GM18511 (cell line): ENCODE measurements around the gene CA11.
A peak's percentile ranks its signal among the peaks of the same experiment; 100 is the strongest.
"Not testable (repeated sequence)": the region's sequence is repeated elsewhere in the genome, so short reads cannot be mapped to it uniquely, and the experiment has no call there.

Experiments
- ATAC-seq: cut with Tn5 transposase; IDR thresholded peaks from one replicate; pipeline ENCODE4 v1.9.1; 2021; ENCODE audit warnings: mild to moderate bottlenecking, moderate library complexity; ENCODE audit not compliant: unreplicated experiment

The CA11 gene

DNA sequence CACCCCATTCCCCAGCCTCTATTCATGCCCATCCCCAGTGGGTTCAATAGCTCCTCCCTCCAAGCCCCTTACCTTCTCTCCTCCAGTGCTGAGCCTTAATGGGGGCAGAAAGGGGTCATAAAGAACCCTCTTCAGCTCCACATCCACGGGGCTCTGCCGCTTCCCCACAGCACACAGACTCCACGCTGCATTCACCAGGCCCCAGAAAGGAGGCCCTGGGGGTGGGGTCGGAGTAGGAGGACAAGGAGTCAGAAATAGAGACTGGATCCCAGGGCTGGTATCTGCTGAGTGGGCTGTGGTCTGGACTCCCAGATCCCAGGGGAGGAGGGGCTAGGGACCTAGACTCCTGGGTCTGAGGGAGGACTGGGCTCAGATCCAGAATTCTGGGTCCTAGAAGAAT lies 1.6 kb downstream of the CA11 start:
- no peak for ATAC-seq

DNA sequence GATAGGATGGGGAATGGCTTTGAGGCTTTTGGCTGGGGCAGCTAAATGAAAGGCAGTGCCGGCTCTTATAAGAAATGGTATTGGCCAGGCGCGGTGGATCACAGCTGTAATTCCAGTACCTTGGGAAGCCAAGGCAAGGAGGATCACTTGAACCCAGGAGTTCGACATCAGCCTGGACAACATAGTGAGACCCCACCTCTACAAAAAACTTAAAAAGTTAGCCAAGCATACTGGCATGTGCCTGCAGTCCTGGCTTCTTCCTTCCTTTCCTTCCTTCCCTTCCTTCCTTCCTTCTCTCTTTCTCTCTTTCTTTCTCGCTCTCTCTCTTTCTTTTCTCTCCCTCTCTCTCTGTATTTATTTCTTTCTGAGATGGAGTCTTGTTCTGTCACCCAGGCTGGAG lies 3.1 kb downstream of the CA11 start:
- ATAC-seq: no peak

DNA sequence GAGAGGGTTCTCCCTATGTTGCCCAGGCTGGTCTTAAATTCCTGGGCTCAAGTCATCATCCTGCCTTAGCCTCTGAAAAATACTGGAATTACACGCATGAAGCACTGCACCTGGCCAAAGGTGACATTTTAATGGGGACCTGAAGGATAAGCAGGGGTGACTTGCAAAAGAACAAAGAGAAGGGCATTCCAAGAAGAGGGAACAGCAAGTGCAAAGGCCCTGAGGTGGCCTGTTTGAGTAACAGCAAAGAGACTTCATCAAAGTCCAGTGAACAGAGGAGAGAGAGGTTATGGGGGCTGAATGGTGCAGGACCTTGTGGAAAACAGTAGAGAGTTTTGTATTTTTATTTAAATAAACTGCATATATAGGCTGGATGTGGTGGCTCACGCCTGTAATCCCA lies 4.1 kb downstream of the CA11 start:
- no peak for ATAC-seq

DNA sequence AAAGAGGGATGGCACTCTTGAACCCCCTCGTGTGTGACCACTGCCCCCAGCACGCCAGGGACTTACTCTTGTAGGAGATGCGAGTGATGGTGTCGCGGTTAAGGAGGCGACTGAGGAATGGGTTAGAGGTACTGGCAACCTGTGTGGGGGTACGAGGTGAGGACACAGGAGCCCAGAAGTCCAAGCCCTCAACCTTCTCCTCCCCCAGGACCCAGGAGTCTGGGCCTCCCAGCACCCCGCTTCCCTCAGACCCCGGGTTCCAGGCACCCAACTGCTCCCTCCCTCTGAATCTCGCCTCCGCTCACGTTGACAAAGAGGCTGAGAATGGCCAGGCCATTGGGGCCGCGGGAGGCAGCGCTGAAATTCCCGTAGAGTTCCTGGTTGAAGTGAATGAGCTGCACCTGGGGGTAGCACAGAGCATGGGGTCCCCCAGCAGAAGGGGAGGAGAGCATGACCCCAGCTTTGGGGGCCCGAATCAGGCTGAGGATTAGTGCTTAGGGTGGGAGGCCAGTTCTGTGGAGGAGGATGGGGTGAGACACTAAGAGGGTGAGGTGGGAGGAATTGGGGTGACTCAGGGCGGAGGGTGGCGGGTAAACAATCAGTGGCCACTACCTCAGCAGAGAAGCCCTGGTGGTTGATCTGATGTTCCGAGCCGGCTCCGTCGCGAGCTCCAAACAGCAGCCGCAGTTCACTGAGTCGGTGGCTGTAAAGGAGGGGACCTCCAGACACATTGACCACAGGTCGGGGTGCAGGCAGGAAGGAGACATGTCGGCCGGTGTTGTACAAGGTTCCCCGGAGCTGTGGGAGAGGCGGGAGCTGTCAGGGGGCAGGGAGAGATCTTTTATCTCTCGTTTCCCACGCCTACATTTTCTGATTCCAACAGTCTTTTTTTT lies 6.3 kb downstream of the CA11 start:
- no peak for ATAC-seq

DNA sequence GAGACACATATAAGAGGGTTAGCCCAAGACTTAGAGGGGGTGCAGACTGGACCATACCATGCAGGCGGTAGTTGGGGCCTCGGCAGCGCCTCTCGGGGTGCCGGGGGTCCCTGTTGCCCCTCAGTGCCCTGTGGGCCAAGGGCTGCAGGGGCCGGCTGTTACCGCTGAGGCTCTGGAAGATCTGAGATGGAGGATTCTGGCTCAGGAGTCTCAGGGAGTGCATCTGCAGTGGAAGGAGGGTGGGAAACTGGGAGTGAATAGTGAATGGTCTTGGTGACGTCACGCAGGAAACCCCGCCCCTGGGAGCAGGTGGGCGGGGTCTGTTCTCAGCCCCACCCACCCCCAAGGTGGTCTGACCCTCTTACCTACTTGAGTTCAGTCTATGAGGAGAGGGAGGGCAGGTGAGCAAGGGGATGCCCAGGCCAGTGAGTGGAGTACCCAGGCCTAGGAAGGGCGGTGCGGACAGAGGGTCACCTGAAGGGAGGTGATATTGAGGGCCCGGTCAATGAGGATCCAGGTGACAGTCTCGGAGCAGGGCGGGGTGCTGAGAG lies 7.1 kb downstream of the CA11 start:
- no peak for ATAC-seq

DNA sequence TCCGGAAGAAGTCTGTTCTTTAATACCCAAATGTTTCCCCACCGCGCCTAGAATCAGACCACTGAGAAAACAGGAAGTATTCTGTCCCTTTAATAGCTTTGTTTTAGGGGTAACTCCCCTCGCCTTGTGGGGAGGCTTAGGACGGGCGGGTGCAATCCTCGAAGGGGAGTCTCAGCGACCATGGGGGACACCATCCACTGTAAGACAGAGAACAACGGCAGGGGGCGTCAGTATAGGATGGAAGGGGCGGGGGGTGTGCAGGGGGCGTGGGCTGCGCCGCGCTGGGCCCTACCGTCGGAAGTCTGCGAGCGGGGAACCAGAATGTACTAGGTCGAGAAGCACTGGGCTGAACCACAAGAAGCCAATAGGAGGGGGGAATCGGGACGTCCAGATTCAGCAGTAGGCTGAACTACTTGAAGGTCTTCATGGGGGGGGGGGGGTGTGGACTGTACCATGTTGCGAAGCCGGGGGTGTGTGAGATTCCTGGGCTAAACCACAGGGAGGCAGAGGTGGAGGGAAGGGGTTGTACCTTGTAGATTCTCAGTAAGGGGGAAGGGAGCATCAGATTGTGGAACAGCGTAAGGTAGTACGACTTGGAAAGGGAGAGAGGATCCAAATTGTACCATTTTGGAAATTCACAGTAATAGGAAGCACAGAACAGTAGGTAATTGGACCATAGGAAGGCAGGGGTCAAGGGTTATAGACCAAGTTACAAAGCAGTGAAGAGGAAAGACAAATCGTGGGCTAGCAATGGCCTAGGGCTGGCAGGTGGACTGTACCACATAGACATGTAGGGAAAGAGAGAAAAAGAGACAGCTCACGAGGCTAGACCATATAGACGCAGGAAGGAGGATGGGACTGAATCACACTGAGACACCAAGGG lies 7.8 kb downstream of the CA11 start:
- peak; percentile 19 for ATAC-seq

DNA sequence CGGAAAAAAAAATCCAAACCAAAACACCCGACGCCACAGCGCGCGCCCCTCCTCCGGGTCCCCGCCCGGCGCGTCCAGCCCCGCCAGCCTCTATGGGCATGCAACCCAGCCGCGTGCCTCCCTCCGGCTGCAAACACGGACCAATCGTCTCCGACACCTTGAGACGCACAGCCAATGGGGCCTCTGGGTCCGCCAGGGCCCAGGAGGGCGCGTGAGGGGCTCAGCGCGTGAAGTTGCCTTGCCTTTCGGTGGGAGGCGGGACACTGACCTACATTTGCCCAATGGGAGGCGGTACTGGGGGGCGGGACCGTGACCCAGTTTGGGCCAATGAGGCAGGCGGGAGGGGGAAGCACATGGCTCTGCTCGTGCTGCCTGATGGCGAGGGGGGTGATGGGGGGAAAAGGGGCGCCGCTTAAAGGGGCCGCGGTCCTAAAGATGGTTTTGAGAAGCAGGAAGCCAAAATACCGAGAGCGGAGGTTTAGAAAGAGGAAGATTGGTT lies 8.5 kb downstream of the CA11 start:
- ATAC-seq: peak; percentile 80

DNA sequence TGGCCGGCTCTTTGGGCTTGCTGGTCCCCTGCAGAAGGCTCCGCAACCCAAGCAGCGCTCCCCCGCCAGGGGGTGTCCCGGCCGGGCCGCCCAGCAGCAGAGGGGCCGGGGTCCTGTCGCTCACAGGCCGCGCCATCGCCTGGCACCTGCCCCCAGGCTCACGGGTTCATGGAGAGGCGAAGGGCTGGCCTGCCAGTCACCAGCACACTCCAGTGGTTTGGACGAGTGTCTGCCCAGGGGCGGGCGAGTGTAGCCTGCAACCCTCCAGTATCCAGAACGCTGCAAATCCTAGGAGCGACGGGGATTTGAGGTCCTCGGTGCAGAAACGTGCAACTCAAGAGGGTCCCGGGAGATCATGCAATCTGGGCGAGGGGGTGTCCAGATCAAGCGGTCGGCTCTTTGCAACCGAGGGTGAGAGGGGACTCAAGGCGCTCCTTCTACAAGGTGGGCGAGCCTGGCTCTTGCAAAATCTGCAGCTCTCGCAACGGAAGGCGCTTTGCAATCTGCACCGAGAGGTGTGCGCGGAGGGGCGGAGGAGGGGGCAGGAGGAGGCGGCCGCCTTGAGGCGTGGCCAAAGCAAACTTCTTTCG lies 9.0 kb downstream of the CA11 start, which contains the start of gene DBP:
Gene DBP, minus strand, starts transcription at position 521 of the 590 bp plus-strand sequence. Its CDS starts 385 bp downstream, at position 136.
- ATAC-seq: peak; percentile 1

DNA sequence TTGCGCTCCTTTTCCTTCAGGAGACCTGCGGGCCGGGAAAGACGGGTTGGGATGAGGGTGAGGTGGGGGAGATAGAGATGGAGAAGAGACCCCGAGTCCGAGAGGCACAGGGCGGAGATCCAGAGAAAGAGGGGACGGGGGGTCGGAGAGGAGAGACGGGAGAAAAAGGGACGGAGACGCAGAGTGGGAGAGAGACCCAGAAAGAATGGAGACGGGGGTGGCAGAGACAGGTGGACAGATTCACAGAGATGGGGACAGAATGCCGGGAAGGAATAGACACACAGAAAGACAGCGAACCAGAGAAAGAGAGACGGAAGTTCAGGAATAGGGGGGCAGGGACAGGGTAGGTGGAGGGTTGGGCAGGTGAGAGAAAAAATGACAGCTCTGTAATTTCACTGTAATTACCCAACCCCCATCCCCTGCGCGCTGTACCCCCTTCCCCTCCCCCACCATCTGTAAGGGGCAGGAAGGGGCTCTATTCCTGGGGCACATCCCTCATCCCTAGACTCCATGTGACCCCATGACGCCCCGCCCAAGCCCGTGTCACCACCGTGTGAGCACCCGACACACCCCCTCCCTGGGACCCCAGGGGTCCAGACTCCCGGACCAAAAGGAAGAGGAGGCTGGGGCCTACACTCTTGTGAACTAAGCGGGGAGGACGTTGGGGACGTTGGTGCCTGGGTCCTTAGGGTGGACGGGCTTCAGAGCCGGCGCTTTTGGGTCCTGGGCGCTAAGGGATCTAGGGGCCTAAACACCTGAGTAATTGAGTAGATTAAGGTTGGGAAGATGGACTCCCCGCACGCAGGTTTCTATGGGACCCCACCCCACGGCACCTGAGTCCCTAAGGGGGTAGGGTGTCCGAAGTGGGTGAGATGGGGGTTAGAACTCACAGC lies 9.8 kb downstream of the CA11 start:
- no peak for ATAC-seq

DNA sequence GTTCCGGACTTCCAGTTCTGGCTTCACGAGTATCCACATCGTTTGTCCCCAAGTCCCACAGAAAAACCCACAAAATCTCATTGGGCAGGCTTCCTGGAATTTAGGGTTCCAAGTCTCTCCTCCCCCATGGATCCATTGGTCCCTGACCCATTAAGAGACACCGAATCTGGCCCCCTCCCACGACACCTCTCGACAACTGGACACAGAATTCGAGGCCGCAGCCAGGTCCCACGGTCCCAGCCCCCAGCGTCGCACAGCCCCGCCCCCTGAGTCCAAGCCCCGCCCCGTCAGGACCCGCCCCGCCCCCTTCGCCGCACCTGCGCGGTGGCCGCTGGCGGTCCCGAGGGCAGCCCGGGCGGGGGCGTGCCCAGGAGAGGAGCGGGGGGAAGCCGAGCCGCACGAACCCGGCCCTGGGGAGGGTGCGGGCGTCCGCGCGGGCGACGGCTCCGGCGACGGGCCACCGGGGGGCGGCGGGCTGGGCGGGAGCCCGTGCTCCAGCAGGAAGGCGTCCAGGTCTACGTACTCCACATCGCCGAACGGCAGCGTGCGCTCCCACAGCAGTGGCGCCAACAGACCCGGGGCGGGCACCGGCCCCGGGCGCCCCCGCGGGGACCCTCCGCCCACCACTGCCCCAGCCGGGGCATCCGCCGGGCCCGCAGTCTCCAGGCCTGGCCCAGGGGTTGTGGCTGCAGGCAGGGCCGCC lies 10.6 kb downstream of the CA11 start:
- ATAC-seq: no peak

DNA sequence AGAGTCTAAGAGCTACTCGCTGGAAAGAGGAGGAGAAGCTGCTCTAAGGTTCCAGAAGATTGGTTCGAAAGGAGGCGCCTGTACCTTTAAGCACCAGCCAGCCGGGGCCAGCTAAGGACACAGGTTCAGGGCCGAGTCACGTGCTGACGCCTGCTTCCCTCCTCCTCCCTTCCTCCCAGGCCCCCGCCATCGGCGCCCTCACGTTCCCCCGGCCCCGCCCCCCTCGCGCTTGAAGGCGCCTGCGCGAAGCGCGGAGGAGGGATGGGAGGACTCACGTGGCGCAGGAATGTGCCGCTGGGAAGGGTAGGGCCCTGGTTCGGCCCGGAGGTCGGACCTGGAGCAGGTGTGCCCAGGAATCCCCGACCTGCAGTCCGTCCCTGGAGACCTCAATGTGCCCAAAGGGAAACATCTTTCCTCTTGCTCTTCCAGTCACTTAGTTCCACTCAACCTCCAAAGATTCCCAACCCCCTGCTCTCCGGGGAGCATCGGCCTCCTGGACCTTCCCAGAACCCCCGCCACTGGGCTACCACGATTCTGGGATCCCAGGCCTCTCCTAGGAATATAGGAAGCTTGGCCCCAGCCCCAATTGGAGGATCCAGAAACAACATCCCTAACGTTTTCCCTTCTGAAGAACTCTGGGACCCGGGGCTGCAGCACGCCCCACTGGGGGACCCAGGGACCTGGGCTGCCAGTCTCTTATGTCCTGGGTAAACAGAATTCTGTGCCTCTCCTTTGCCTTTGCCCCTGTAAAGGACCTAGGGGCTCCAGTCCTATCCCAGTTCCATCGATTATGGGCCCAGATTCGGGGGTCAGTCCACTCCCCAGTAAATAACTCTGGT lies 11.3 kb downstream of the CA11 start:
- ATAC-seq: no peak

DNA sequence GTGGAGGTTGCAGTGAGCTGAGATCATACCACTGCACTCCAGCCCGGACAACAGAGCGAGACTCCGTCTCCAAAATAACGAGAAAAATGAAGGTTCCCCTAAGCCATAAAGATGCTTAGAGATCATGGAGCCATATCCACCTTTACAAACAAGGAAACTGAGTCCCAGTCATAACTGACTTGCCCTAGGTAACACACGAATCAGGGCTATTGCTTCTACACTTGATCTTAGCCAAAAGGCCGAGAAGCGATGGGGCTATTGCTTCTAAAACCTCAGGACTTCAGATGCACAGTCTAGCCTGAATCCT lies 12.0 kb downstream of the CA11 start:
- ATAC-seq: no peak

DNA sequence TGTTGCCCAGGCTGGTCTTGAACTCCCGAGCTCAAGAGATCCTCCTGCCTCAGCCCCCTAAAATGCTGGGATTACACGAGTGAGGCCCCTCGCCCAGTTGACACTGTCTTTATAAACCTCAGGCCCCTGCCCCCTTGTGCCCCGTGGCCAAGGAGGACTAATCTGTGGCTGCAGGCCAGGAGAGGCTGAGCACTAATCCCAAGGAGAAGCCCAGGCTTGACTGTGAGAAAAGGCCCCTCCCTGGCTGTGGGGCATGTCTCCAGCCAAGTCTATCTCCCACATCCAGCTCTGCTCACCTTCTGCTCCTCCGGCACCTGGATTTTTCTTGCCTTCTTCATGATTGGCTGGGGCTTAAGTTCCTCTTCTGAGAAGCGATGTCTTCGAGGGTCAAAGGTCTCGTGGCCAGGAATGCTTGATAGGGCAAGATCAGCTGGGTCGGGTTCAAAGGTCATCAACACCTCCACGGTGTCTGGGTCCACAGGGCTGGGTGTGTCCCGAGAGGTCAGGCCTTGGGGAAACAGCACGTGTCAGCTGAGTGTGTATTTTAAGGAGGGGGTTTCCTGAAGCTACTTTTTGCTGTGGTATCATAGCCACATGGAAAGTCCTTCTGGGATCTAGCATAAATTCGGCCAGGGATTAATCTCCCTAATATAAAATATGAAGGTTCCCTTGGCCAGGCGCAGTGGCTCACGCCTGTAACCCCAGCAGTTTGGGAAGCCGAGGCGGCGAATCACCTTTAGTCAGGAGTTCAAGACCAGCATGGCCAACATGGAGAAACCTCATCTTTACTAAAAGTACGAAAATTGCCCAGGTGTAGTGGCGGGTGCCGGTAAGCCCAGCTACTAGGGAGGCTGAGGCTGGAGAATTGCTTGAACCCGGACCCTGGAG lies 12.6 kb downstream of the CA11 start:
- no peak for ATAC-seq

DNA sequence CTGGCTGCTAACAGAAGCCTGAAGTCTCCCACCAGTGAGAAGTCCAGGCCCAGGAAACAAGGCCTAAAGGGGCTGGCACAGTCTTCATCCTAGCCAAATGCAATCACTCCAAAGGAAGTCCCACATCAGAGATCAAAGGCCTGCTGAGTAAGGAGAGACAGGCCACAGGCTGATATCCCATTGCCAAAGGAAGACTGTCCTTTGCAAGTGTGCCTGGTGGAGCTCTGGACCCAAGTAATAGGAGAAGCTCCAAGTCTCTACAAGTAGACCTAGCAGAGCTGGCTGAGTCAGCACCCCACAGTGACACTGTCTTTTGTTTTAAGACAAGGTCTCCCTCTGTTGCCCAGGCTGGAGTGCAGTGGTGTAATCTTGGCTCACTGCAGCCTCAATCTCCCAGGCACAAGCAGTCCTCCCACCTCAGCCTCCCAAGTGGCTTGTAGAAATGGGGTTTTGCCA lies 13.3 kb downstream of the CA11 start:
- no peak for ATAC-seq

DNA sequence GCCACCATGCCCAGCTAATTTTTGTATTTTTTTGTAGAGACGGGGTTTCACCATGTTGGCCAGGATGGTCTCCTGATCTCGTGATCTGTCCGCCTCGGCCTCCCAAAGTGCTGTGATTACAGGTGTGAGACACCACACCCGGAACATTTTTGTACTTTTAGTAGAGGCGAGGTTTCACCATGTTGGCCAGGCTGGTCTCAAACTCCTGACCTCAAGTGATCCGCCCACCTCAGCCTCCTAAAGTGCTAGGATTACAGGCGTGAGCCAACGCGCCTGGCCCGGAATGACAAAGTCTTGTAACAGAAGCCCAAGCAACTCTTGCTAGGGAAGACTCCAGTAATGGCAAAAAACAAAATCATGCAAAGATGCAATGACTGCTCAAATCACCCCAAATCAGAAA lies 13.7 kb downstream of the CA11 start:
- not testable (repeated sequence) for ATAC-seq

DNA sequence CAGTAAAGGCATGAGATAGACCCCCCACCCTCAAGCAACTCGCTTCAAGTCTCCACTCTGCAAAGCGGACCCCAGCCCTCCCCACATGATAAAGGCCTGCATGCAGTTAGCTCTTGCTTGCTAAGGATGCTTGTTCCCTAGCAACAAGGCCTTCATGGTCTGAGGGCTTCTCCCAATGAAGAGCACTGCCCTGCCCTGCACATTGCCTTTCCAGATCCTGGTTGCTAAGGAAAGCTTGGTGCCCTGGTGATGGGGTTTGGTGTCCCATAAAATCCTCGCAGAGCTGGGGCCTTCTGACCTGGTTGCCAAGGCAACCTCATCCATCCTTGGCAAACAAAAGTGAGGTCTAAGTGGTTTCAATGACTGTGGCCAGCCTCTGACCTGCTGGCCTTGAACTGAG lies 14.8 kb downstream of the CA11 start:
- ATAC-seq: no peak

DNA sequence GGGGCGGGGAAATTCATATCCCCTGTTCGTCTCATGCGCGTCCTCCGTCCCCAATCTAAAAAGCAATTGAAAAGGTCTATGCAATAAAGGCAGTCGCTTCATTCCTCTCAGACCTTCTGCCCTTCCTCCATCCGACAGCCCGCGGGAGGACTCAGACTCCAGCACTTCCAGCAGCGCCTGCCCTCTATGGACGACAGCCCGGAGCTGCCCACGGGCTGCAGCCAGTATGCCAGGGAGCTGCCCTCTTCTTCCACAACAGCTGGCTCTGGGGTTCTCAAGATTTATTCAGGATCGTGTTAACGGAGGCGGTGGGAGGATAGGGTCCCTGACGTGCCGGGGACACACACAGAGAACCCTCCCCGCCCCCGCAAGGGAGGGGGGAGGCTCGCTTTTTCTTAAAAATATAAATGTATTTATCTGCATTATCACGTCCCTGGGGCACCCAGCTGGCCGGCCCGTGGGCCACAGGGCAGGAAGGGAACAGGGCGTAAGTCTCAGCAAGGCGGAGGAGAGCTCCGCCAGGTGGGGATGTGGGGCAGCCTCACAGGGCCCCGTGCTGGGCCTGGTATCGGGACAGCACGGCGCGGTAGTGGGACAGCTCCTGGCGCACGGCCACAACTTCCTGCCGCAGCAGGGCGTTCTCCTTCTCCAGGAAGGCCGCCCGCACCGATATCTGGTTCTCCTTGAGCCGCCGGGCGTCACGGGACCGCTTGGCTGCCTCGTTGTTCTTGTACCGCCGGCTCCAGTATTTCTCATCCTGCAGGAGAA lies 15.5 kb downstream of the CA11 start:
- no peak for ATAC-seq
